HG02943 (cell line): Measurements from ENCODE around the gene ENPEP.
A peak's percentile ranks its signal among the peaks of the same experiment; 100 is the strongest.
"Not testable (repeated sequence)": the region's sequence is repeated elsewhere in the genome, so short reads cannot be mapped to it uniquely, and the experiment has no call there.

Experiments
- ATAC-seq: cut with Tn5 transposase; IDR thresholded peaks from one replicate; pipeline ENCODE4 v1.9.1; 2021; ENCODE audit warnings: mild to moderate bottlenecking, low read depth, moderate library complexity; ENCODE audit not compliant: unreplicated experiment

ENPEP gene

DNA sequence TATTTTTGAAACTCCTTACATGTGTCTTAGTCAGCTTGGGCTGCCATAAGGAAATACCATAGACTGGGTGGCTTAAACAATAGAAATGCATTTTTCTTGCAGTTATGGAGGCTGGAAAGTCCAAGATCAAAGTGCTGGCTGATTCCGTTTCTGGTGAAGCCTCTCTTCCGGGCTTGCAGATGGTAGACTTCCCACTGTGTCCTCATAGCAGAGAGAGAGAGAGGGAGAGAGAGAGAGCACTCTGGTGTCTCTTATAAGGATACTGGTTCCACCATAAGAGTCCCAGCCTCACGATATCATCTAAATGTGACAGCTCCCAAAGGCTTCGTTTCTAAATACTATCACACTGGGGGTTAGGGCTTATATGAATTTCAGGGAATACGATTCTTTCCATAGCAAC is 39.7 kb downstream of the ENPEP start:
- ATAC-seq = no peak

DNA sequence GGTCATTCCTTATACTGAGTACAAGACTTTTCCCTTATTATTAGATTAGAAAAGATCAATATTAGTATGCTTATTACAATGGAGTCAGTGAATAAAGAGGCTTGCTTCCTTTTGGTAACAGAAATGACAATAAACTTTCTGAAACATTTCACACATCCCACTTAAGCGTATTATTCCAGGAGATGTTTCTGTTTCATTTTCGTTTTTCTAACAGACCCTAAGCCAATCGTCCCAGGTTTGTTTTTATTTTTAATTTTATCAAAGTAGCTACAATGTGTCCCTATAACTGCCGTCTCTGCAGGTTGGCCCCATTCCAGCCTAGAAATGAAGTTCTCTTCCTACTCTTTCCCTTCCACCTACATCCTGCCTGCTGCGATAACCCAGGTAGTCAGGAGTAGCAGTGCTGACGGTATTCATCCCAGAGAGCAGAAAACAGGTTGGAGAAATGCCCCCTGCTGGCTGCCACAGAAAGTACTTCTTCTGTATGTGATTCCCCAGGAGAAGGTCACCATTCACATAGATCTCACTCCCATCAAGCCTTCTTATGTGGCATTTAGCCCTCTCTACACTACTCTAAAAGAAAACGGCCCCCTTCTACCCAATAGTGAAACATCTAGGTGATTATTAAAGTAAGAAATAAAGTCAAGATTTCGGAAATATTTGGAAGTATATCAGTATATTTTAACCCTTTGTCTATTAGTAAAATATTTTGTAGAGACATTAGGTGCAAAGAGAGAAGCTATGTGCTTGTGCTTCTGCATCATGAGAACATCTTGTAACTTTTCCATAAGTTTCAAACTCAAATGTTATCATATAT is 40.4 kb downstream of the ENPEP start:
- peak; percentile 85 for ATAC-seq

DNA sequence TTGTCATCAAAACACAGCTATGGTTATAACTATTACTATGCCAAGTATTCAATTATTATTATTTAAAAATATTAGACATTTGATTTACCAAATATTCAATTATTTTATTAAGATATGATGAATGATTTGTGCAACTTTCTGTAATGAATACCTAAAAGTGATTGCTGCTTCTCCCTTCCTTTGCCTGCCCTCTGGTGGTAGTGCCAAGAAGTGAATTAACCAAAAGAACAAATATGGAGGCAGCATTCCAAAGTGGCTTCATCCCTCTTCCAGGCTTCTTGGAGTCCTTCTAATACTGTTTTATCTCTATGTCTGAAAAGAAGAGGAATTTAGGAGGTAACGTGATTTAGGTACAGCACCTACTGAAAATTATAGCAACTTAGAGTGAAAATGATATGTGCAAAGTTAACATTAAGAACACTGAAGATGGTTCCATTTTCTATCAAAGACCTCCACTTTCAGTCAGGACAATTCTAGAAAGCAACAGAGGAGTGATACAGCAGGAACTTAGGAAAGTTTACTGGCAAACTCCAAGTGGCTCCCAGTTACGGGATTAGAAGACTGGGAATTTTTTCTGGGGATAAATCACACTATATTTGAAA is 43.0 kb downstream of the ENPEP start:
- no peak for ATAC-seq

DNA sequence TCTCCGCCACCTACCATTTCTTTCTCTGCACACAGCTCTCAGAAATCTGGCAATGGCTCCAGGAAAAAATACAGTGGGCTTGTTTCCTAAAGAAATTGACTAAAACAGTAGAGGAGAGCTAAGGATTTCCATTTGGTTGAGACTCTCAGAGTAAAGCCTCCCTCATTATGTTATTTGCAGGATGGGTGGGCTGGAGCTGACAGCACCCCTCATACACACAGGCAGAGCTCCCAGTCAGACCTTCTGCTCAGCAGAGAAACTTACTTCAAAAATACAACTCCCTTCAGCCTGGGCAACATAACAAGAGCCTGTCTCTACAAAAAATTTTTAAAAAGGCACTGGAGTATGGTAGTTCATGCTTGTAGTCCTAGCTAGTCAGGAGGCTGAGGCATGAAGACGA is 44.9 kb downstream of the ENPEP start:
- ATAC-seq = no peak

DNA sequence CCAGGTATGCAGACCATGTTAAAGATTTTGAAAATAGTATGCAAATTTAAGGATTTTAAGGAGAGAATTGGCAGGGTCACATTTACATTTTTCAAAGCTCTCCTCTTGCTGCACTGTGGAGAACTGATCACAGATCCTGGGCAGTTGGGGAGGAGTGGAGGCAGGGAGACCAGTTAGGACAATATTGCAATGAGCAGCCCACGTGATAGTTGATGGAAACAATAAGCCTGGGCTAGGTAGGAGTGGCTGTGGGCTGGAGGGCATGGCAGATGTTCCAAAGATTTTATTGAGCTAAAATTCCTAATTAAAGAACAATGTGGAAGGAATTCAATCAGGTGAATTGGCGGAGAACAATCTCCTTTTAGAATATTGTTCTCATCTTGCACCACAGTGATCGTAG is 50.6 kb downstream of the ENPEP start:
- no peak for ATAC-seq

DNA sequence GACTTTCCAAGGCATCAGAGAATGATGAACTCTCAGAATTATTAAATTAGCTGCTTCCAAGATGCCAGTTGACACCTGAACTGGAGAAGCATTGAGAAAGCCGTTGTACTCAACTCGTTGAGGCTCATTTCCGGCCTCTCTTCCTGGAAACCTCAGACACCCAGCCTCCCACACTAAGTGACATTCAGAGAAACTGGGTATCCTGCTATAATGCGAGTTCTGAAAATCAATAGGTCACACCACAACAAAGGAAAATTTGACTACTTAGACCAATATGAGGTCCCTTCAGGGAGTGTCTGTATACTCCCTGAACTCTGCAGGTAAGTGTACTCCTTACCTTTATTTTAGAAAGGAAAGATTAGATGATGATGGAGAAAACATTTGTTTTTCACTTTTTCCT is 51.2 kb downstream of the ENPEP start:
- no peak for ATAC-seq

DNA sequence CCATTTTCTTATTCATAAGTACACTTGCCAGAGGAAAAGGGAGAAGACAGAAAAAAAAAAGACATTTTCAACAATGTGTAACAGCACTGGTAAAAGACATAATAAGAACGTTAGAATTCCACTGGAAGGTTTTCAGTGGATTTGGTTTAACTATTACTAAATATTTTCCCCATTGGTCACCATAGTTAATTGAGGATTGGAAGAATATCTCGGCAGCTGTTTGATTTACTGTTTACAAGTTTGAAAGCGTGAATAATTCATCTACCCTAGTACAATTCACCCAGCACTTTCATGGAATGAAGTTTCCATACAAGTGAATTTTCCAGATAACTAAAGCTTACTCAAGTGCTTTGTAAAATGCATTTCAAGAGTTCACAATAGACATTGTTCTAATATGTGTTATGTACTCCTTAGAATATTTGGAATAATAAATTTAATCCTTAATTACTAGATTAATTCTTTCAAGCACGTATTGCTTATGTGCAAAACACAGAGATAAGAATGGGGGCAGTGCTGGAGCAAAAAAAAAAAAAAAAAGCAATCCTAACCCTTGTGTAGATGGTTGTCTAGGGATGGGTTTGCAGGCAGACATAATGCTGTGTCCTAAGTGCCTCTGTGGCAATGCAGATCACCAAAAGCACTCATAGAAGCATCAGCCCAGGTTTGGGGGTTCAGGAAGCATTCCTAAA is 57.1 kb downstream of the ENPEP start:
- ATAC-seq = no peak

DNA sequence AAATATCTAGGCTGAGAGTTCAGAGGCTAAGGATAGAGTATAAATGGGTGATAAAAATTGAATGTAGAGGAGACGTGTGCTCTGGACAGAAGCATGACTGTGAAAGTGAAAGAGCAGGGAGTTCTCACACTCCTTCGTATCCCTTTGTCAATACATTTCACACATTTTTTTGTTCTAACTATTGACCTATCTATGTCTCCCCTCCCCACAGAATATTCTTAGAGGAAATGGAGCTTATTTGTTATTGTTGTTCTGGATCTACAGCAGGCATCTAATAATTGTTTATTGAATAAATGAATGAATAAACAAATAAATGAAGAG is 57.6 kb downstream of the ENPEP start:
- no peak for ATAC-seq

DNA sequence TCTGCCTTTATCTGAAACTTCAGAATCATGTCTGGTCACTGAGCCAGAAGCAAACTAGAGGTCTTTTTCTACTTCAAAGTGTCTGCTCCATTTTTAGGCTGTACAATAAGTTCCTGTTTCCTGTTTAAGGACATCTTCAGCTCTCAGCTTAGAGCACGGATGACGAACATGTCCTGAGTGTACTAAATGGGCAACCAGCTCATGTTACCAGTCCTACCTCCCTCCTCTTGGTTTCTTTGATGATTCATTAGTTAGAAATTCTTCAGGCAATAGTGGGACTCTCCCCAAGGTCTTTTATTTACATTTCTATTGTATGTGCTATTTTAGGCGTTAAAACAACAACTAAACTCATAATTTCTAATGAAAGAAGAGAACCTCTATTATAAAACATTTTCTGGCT is 58.0 kb downstream of the ENPEP start:
- ATAC-seq = no peak

DNA sequence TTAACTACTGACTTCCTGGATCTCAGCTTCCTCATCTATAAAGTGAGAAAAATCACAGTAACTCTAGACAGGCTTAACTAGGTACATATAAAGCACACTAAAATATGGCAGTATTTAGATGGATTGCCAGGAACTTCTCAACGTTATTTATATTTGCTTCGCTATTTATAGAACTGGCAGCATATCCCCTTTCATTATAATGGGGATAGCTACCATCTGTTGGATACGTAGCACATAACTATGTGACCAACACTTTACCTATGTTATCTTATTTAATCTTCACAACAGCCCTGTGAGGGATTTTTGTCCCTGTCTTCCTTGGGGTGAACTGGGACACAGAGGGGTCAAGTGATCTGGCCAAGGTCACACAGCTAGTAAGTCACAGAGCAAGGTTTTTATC is 64.6 kb downstream of the ENPEP start:
- ATAC-seq = no peak

DNA sequence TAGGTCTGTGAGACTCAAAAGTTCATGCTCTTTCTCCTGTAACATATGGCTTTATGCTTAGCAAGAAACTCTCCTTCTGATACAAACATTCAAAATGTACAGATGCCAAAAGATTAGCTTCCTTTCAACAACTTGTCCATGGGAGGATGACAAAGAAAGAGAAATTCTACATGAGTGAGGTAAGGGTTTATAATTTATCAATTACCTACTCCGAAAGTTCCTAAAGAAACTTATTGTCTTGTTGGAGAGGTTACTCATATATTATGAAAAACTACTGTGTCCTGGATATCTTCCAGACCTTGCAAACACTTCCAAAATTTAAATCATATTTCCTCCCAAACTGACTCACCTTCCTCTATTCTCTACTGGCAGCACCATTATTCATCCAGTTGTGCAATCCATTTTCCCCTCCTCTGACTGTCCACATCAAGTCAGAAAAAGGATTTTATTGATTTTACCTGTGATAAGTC is 65.1 kb downstream of the ENPEP start:
- ATAC-seq = no peak

DNA sequence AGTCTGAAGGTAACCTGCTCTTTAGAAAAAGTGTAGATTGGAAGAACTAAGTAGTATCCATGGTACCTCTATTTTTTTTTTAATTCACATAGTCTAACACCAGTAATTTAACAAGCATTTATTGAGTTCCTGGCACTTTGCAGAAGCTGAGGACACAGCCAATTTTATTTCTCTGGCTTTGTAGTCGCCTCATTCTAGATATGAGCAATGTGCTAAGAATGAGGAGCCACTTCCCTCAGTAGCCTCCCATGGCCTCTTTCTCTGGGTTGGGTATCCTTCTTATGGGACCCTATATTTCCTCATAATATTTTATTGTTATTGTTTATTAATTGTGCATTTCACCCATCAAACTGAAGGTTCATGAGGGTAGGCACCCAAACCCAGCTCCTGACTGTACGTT is 67.6 kb downstream of the ENPEP start:
- no peak for ATAC-seq

DNA sequence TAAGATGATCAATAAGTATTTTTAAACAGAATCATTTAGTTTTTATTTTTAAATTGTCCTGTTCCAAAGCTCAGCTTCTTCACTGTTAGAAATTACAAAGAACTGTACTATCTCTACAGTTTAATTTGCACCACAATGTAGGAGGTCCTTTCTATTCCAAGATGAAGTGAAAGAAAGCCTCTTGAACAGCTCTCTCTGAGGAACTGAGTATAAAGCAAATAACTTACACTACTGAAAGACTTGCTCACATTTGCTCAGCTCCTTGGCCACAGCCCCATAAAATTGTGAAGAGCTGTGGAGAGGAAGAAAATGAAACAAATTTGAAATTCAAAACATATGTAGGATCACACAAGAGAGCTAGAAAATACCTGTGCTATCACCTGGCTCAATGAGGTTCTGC is 68.6 kb downstream of the ENPEP start:
- no peak for ATAC-seq

DNA sequence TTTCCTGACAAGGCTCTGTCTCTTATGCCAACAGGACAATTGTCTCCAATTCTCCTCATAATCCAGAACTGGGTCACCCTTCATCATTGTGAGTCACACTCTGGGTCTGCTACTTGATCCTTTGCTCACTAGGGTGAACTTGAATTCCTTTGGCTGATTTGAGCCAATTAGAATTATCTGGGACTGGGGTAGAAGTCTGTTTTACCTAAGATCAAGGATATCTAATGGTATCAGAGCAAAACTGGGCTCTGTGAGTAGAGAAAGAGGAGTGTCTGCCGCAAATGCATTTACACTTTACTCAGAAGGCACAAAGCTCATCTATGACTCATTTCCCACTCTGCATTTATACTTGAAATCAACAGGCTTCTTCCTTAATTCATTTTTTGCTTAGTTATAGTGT is 74.3 kb downstream of the ENPEP start:
- ATAC-seq = no peak

DNA sequence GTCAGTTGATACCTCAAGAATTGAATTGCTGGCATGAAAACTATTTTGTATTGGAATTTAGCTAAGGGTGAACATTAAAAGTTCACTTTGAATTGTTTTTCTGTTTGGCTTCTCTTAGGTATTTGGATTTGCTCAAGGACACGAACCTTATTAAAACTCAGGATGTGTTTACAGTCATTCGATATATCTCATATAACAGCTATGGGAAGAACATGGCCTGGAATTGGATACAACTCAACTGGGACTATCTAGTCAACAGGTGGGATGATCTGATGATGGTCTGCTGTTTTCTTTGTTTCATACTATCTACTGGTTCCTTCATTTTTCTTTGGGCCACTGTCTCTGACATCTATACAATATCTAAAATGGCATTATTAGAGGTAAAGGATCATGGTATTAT is 77.2 kb downstream of the ENPEP start:
- no peak for ATAC-seq

DNA sequence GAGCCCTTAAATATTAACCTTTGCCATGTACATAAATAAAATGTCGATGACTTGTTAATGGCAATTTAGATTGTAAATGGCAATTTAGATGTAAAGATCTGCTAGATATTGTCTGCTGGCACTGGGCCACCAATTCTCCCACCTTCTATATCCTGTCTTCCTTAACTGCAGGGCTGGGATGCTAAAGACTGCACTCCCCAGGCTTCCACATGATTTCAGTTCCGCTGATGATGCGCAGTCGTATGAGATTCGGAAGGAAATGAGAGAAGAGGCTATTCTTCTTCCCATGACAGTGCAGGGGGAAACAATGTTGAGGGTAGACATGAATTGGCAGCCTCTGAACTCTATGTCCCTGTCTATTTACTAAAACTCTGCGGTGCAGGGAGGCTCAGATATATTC is 91.3 kb downstream of the ENPEP start:
- no peak for ATAC-seq

DNA sequence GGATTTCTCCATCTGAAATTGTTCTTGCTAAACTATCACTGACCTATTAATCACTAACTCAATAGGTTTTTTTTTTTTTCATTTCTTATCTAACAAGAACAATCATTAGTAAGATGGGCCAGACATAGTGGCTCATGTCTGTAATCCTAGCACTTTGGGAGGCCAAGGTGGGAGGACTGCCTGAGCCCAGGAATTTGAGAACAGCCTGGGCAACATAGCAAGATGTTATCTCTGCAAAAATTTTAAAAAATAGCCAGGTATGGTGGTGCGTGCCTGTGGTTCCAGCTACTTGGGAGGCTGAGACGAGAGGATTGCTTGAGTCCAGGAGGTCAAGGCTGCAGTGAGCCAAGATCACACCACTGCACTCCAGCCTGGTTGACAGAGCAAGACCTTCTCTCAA is 100.7 kb downstream of the ENPEP start:
- not testable (repeated sequence) for ATAC-seq

DNA sequence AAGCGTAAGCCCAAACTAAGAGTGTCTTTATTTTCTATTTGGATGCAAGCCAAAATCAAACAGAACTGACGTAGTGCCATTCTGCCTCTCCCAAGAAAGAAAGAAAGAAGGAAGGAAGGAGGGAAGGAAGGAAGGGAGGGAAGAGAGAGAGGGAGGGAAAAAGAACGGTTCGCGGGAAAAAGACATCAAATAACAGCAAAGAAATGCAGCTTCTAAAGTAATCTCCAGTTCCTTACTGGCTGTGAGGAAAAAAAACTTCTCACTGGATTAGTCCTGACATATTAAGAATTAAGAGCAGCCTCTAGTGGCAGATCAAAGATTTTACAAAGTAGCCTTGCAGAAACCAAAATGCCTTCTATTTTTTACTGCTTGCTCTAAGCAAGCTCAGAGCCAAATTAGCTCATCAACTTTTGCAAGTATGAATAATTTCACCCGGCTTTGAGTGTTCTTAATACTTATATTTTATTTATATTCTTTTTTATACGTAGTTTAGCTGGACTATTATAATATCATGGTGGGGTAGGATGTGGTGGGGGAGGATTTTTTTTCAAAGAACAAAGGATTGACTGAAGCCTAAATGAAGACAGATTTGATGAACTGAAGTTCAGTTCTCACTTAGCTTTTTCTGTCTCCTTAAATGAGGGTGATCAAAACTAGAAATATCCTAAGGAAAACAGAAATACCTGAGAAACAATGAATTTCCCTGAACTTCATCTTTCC is 110.3 kb downstream of the ENPEP start:
- no peak for ATAC-seq

DNA sequence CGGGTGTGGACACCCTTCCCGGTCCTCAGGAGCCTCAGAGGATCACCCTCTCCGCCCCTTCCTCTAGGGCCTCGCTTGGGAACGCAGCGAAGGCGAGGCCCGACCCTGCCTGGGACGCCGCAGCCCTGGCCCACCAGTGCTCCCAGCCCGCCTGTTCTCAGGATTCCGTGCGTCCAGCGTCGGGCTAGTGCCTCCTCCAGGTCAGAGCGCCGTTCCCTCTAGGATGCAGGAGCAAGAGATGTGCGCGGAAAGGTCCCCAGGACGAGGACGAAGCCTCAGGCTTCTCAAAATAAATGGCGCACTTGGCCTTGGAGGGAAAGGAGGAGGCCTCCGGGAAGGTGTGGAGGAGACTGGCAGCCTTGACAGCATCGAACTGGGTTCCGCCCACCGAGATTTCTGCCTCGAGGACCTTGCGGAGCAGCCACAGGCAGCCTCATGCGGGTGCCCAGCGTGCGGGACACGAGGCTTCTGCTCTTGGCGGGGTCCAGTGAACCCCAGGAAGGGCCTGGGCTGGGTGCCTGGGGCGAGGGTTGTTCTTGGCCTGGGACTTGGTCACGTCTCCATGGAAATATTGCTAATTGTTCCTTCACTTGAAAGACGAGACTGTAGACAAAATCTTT is 111.8 kb downstream of the ENPEP start:
- ATAC-seq = no peak

DNA sequence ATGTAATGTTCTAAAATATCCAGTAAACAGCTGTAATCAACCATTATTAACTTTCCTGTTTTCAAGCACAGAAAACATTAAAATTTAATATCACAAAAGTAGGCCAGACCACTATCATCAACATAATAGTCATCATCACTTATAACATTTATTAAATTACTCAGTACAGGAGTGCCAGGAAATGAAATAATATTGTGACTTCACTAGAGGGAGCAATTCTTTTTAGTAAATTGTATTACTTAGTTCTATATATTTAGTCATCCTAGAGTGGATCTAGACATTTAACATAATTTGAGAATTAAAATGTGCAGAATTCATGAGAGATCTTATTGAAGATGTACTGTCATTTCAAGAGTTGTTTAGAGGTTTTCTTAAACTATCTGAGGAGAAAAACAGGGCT is 113.3 kb downstream of the ENPEP start:
- ATAC-seq = no peak

DNA sequence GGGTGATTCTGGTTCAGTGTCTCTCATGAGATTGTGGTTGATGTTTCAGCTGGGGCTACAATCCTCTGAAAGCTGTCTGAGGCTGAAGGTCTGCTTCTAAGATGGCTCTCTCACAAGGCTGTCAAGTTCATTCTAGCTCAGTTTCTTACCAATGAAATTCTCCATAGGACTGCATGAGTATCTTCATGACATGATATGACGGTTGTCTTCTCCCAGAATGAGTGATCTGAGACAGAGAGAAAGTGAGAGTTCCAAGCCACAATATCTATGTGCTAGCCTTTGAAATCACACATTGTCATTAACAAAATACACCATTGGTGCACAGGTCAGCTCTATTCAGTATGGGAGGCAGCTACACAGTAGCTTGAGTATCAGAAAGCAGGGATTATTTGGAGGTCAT is 119.6 kb downstream of the ENPEP start:
- ATAC-seq = no peak
